ENCODE measurements around the gene ABTB2.

Gene ABTB2

GRCh38 chr11:34303028-34303570, 54.7 kb downstream of the ABTB2 start:
- TF ChIP-seq CTCF (conservative IDR thresholded peaks at IDR 0.05; ENCODE audit: low read depth) = no peak
- no peak for DNase-seq (ENCODE audit: low spot score)
- H3K27ac ChIP-seq = no peak overlapping the region
- CTCF ChIA-PET = no interaction called here
- POLR2A ChIA-PET (ENCODE audit: low non-redundant PET) = no interaction called here

GRCh38 chr11:34302046-34302921, 55.5 kb downstream of the ABTB2 start:
- no peak for TF ChIP-seq CTCF (conservative IDR thresholded peaks at IDR 0.05; ENCODE audit: low read depth)
- H3K27ac ChIP-seq = no peak overlapping the region
- POLR2A ChIA-PET (ENCODE audit: low non-redundant PET) = no interaction called here
- CTCF ChIA-PET = no interaction called here
- no peak for DNase-seq (ENCODE audit: low spot score)

GRCh38 chr11:34300926-34301295, 56.9 kb downstream of the ABTB2 start:
- DNase-seq (ENCODE audit: low spot score) = no peak
- TF ChIP-seq CTCF (conservative IDR thresholded peaks at IDR 0.05; ENCODE audit: low read depth) = no peak
- POLR2A ChIA-PET (ENCODE audit: low non-redundant PET) = no interaction called here
- H3K27ac ChIP-seq = no peak overlapping the region
- CTCF ChIA-PET = no interaction called here

GRCh38 chr11:34300026-34300925, 57.5 kb downstream of the ABTB2 start:
- no peak overlapping the region for H3K27ac ChIP-seq
- ChIA-PET POLR2A (ENCODE audit: low non-redundant PET) (interaction anchor here (0.6 kb wide), 1 partner anchor 125 kb away, joined by 3 read pairs; no protein-coding TSS in a partner anchor), CTCF (interaction anchor here (0.5 to 0.6 kb wide), 3 partner anchors 58 to 1248 kb away, joined by 3 to 5 read pairs (median 4); no protein-coding TSS in a partner anchor)
- no peak for DNase-seq (ENCODE audit: low spot score)
- TF ChIP-seq CTCF (conservative IDR thresholded peaks at IDR 0.05; ENCODE audit: low read depth) = no peak

- ChIA-PET POLR2A (ENCODE audit: low non-redundant PET) (interaction anchor here (0.6 kb wide), 1 partner anchor 125 kb away, joined by 3 read pairs; no protein-coding TSS in a partner anchor), CTCF (interaction anchor here (0.5 to 0.9 kb wide), 2 partner anchors 60 to 149 kb away, joined by 3 read pairs; no protein-coding TSS in a partner anchor)
- no peak for TF ChIP-seq CTCF (conservative IDR thresholded peaks at IDR 0.05; ENCODE audit: low read depth)
These were observed 58.4 kb downstream of the ABTB2 start for GRCh38 chr11:34299284-34299972.

More at GRCh38 chr11:34299284-34299972, 58.4 kb downstream of the ABTB2 start:
- H3K27ac ChIP-seq = no peak overlapping the region
- DNase-seq (ENCODE audit: low spot score) = no peak
